Esophagus muscularis mucosa (tissue), 4 donors: ENCODE results near the gene DNAH14. TPM values are rescaled to one million over a fixed set of nuclear protein-coding genes. Genes with fewer than 3 reads are reported as not detected.
A peak's percentile ranks its signal among the peaks of the same experiment; 100 is the strongest.

Experiments
- DNase-seq: peaks from one replicate; pipeline ENCODE4 v3.0.0-alpha.2; 2017; ENCODE audit errors: extremely low spot score
- H3K27ac ChIP-seq, 4 donors: fragments of 200-600 bp; sonication (generic); replicated peaks in 1 of 4; 1 replicate in 3 of 4; 2 replicates in 1 of 4; pipeline ENCODE4 v1.5.1; 2016 to 2019; ENCODE audit warnings: mild to moderate bottlenecking in 1 of 4
- H3K27me3 ChIP-seq, 4 donors: fragments of 200-600 bp; sonication (generic); one replicate each; pipeline versions ENCODE4 v1.5.1 to v1.6.0; 2016 to 2019
- H3K36me3 ChIP-seq, 4 donors: fragments of 200-600 bp; sonication (generic); one replicate each; pipeline ENCODE4 v1.5.1; 2016 to 2019
- H3K4me1 ChIP-seq, 4 donors: fragments of 200-600 bp; sonication (generic); one replicate each; pipeline ENCODE4 v1.5.1; 2016 to 2019
- H3K4me3 ChIP-seq, 4 donors: fragments of 200-600 bp; sonication (generic); 1 replicate in 2 of 4; 2 replicates in 2 of 4; pipeline ENCODE4 v1.5.1; 2016 to 2019; ENCODE audit warnings: mild to moderate bottlenecking in 4 of 4, moderate library complexity in 1 of 4
- H3K9me3 ChIP-seq, 4 donors: fragments of 200-600 bp; sonication (generic); 1 replicate in 3 of 4; 2 replicates in 1 of 4; pipeline ENCODE4 v1.5.1; 2016 to 2019
- EP300 ChIP-seq: sonication (generic); formaldehyde crosslinking; IDR thresholded peaks from one replicate; pipeline ENCODE4 v1.6.1; 2017; ENCODE audit warnings: antibody characterized with exemption
- POLR2A ChIP-seq: fragments of 450-650 bp; IDR thresholded peaks from one replicate; pipeline ENCODE4 v1.6.1; 2017; ENCODE audit warnings: antibody characterized with exemption, moderate library complexity, mild to moderate bottlenecking, low read depth
- POLR2AphosphoS5 ChIP-seq, 2 donors: sonication (generic); formaldehyde crosslinking; IDR thresholded peaks; one replicate each; pipeline ENCODE4 v1.6.1; 2017; ENCODE audit warnings: antibody characterized with exemption in 2 of 2
- WGBS: methylation state at CpG from one replicate; pipeline ENCODE4 v1.1.5; 2018; 5-methylcytosine and 5-hydroxymethylcytosine counted together
- intact Hi-C: fragments of 100-400 bp; cut with DNase I; formaldehyde crosslinking; loops from one replicate; pipeline ENCODE4 v1.15.1; 2023
- total RNA-seq, 4 donors: library from RNA; depleted of rRNA; stranded (reverse); fragments of >200 nt; gene quantifications; one replicate each; pipeline versions ENCODE4 v1.1.0 to v1.2.1, GENCODE V29; 2016
- TF ChIP-seq, protein P1 (sequence below), 3 experiments: fragments of 200-600 bp in 2 of 3; fragments of 450-650 bp in 1 of 3; sonication (generic) in 2 of 3; IDR thresholded peaks; one replicate each; pipeline ENCODE4 v1.5.1; 2017 to 2019; ENCODE audit warnings: antibody characterized with exemption in 3 of 3, mild to moderate bottlenecking in 2 of 3, moderate library complexity in 1 of 3

DNAH14 gene
- total RNA-seq, 4 donors from 2014 or later, result 8.9 to 16.6 (median 15.6) TPM

DNA sequence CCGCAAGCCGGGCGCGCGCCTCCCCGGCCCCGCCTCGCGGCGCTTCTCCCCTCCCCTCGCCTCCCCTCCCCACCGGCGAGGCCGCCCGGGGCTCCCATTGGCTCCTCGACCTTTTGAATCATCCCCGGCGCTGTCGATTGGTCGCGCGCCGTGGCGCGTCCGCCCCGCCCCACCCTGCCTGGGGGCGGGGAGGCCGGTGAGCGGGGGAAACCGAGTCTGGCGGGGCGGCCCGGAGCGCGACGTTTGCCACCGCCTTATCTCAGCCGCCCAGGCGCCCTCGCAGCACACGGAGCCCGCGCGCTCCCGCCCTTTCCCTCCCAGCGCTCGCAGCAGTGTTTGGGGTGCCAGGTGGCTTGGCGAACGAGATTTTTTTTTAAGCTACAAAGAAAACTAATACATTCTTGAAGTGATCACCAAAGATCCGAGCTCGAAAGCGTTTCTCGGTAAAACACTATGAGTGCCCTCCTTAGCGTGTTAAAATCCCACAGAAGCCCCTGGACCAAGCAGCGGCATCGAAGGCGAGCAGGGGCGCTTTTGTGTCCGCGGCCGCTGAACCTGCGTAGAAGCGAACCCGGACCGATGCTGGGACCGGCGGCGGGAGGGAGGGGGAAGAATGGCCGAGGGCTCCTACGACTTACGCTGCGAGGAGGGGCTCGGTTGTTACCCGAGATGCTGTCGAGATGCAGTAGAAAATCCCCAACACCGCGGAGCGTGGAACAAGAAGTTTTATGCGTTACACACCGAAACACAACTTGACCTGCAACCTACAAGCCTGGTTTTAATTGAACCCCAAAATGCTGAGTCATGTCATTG is 498.8 kb downstream of the DNAH14 start:
- peak; percentile 97 for DNase-seq
- H3K27me3 ChIP-seq, result no peaks in the 10 kb centered on the region
- peak overlapping the region; percentile 83 to 98 (median 94) for H3K4me3 ChIP-seq
- H3K27ac ChIP-seq, result peak overlapping the region; percentile 93 to 98 (median 96)
- no peaks in the 10 kb centered on the region for H3K9me3 ChIP-seq
- WGBS, result 1% methylated on average over 48 of the region's 81 CpGs
- peaks cover 0 to 3% (median 0%) of the 10 kb centered on the region in 4 donors for H3K36me3 ChIP-seq
- peaks cover 30 to 46% (median 41%) of the 10 kb centered on the region in 4 donors for H3K4me1 ChIP-seq
- intact Hi-C loops, result no loop called here
- TF ChIP-seq EP300 (no peak), POLR2AphosphoS5 (IDR thresholded peaks at IDR 0.05) (peak; percentile 83 to 96), POLR2A (no peak)
- TF ChIP-seq, protein P1, sequence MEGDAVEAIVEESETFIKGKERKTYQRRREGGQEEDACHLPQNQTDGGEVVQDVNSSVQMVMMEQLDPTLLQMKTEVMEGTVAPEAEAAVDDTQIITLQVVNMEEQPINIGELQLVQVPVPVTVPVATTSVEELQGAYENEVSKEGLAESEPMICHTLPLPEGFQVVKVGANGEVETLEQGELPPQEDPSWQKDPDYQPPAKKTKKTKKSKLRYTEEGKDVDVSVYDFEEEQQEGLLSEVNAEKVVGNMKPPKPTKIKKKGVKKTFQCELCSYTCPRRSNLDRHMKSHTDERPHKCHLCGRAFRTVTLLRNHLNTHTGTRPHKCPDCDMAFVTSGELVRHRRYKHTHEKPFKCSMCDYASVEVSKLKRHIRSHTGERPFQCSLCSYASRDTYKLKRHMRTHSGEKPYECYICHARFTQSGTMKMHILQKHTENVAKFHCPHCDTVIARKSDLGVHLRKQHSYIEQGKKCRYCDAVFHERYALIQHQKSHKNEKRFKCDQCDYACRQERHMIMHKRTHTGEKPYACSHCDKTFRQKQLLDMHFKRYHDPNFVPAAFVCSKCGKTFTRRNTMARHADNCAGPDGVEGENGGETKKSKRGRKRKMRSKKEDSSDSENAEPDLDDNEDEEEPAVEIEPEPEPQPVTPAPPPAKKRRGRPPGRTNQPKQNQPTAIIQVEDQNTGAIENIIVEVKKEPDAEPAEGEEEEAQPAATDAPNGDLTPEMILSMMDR (IDR thresholded peaks at IDR 0.05), result no peak

DNA sequence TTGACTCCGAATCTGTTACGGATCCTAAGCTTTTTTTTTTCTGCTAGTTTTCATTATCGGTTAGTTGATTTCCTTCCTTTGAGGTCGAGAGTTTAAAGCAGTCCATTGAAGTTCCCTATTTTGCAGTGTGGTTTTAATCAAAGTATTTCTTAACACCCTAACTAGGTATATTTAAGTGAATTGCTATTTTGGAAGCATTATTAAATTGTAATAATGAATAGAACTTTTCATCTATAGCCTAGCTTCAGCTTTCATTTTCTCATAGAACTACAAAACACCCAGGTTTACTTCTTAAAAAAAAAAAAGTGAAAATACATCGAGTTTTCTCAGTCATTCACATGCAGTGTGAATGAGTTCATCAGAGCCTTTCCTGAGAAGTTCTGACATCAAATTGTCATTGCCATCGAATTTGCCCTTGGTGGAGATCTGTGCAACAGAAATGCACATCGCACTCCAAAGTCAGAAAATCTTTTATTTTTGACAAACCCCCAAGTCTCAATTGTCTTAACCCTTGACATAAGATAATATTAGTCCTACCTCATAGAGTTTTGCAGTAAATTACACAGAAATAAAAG is 499.5 kb downstream of the DNAH14 start:
- intact Hi-C loops, result no loop called here
- peak overlapping the region; percentile 93 to 98 (median 96) for H3K27ac ChIP-seq

DNA sequence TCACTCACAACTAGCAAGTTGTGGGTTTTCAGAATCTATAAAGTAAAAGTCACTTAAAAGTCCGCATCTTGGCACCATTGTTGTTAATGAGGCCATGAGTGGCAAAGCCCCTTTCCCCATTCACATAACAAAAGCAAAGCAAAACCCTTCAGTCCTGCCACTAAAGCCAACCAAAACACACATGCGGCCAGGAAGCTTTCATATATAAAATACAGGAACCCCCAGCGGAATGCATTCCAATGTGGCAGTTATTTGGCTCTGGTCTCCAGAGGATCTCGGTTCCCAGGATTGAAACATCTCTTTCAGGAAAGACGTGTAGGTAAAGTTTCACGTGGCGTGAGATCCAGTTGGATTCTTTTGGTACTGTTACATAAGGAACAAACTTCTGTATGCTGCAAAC is 500.8 kb downstream of the DNAH14 start:
- TF ChIP-seq POLR2A, result no peak
- no peak for TF ChIP-seq POLR2AphosphoS5 (IDR thresholded peaks at IDR 0.05)
- no peak for TF ChIP-seq EP300
- TF ChIP-seq, protein P1 (IDR thresholded peaks at IDR 0.05), result no peak
- Histone ChIP-seq H3K4me1 (peaks cover 19 to 26% (median 20%) of the 10 kb centered on the region in 4 donors), H3K4me3 (no peak overlapping the region), H3K27me3 (no peaks in the 10 kb centered on the region), H3K27ac (no peak overlapping the region), H3K36me3 (no peaks in the 10 kb centered on the region), H3K9me3 (no peaks in the 10 kb centered on the region)
- WGBS, result 81% methylated on average over 7 of the region's 7 CpGs
- intact Hi-C loops, result no loop called here
- DNase-seq, result no peak

More for the DNA sequence above, 499.5 kb downstream of the DNAH14 start:
- 24% methylated on average over 7 of the region's 7 CpGs for WGBS
- TF ChIP-seq POLR2A (no peak), EP300 (no peak), POLR2AphosphoS5 (IDR thresholded peaks at IDR 0.05) (no peak)
- no peak for DNase-seq
- no peaks in the 10 kb centered on the region for H3K27me3 ChIP-seq
- no peaks in the 10 kb centered on the region for H3K9me3 ChIP-seq
- no peaks in the 10 kb centered on the region for H3K36me3 ChIP-seq
- peaks cover 27 to 39% (median 34%) of the 10 kb centered on the region in 4 donors for H3K4me1 ChIP-seq
- peak overlapping the region; percentile 83 to 98 (median 94) for H3K4me3 ChIP-seq

DNA sequence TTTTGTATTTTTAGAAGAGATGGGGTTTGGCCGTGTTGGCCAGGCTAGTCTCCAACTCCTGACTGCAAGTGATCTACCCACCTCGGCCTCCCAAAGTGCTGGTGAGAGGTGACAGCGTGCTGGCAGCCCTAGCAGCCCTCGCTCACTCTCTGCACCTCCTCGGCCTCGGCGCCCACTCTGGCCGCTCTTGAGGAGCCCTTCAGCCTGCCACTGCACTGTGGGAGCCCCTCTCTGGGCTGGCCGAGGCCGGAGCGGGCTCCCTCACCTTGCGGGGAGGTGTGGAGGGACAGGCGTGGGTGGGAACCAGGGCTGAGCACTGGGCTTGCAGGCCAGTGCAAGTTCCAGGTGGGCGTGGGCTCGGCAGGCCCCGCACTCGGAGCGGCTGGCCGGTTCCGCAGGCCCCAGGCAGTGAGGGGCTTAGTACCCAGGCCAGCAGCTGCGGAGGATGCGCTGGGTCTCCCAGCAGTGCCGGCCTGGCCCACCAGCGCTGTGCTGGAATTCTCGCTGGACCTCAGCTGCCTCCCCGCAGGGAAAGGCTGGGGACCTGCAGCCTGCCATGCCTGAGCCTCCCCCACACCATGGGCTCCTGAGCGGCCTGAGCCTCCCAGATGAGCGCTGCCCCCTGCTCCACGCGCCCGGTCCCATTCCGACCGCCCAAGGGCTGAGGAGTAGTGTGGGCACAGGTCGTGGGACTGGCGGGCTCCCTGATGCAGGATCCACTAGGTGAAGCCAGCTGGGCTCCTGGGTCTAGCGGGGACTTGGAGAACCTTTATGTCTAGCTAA is 501.8 kb downstream of the DNAH14 start:
- no peak overlapping the region for H3K27ac ChIP-seq
- H3K9me3 ChIP-seq, result no peaks in the 10 kb centered on the region
- H3K36me3 ChIP-seq, result no peaks in the 10 kb centered on the region
- no peak for DNase-seq
- intact Hi-C loops, result no loop called here
- TF ChIP-seq POLR2A (no peak), EP300 (no peak), POLR2AphosphoS5 (IDR thresholded peaks at IDR 0.05) (no peak)
- TF ChIP-seq, protein P1 (IDR thresholded peaks at IDR 0.05), result no peak
- 98% methylated on average over 19 of the region's 36 CpGs for WGBS
- peaks cover 9 to 16% (median 11%) of the 10 kb centered on the region in 4 donors for H3K4me1 ChIP-seq
- no peak overlapping the region for H3K4me3 ChIP-seq
- no peaks in the 10 kb centered on the region for H3K27me3 ChIP-seq
